ENCODE data around the gene OR13J1.

GRCh38 chr9:35908504-35909125 lies 38.4 kb upstream of the OR13J1 start:
- TF ChIP-seq REST (IDR thresholded peaks at IDR 0.05; ENCODE audit: insufficient replicate concordance, low read depth) (no peak), POLR2AphosphoS5 (IDR thresholded peaks at IDR 0.05; ENCODE audit: low read depth) (no peak), GABPA (IDR thresholded peaks at IDR 0.05; ENCODE audit: low read depth) (no peak)
- TF ChIP-seq, protein P1, sequence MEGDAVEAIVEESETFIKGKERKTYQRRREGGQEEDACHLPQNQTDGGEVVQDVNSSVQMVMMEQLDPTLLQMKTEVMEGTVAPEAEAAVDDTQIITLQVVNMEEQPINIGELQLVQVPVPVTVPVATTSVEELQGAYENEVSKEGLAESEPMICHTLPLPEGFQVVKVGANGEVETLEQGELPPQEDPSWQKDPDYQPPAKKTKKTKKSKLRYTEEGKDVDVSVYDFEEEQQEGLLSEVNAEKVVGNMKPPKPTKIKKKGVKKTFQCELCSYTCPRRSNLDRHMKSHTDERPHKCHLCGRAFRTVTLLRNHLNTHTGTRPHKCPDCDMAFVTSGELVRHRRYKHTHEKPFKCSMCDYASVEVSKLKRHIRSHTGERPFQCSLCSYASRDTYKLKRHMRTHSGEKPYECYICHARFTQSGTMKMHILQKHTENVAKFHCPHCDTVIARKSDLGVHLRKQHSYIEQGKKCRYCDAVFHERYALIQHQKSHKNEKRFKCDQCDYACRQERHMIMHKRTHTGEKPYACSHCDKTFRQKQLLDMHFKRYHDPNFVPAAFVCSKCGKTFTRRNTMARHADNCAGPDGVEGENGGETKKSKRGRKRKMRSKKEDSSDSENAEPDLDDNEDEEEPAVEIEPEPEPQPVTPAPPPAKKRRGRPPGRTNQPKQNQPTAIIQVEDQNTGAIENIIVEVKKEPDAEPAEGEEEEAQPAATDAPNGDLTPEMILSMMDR (IDR thresholded peaks at IDR 0.05; ENCODE audit: insufficient read depth, low read length) = no peak

Data from HL-60 (cell line).